Measurements from ENCODE around the gene CTTNBP2. TPM values are rescaled to one million over a fixed set of nuclear protein-coding genes. Genes with fewer than 3 reads are reported as not detected.

CTTNBP2 gene
- polyA plus RNA-seq, 1 donor from 2014 or later, result 53.5 TPM

GRCh38 chr7:117874191-117874700 is 1.0 kb upstream of the CTTNBP2 start:
- peak overlapping the region; percentile 57 for H3K4me2 ChIP-seq (ENCODE audit: low read length)
- peak overlapping the region; percentile 92 for H3K9ac ChIP-seq (ENCODE audit: low read length)

DNA sequence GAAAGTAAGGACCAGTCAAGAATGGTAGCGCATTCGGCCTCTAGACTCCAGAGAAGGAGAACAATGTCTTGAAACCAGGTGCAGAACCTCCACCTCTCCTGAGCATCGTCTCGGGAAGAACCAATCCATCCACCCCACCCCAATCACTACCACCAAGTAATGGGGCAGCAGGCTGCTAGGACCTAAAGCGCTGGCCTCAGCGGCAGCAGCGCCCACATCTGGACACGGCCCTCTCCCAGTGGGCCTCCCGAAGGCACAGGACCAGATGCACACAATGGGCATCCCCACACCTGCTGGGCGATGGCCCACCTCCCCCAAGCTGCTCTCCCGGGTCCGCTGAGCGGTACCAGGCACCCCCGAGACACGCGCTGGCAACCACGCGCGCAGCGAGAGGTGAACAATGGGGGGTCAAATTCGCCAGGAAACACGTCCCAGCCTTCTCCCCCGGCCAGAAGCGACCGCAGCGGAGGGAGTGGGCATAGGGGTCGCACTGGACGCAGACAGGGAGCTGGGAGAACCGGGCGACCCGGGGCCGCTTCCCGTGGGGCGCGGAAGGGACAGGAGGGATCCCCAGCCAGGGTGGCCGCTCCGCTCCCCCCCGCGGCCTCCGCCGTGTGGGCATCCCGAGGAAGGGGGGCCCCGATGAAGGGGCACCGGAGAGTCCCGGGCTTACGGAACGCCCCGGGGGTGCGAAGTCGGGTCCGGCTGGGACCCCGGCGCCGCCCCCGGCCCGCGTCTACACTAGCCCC is 506 bp downstream of the CTTNBP2 start:
- Histone ChIP-seq H3F3A (ENCODE audit: insufficient read depth, low read length, poor library complexity, severe bottlenecking) (no peaks in the 10 kb centered on the region), H3K27me3 (ENCODE audit: insufficient read depth, low read depth, low read length) (no peaks in the 10 kb centered on the region), H3K9me2 (ENCODE audit: insufficient read depth, low read length) (no peaks in the 10 kb centered on the region), H3K4me3 (ENCODE audit: low read length) (peak overlapping the region; percentile 83), H3K4me2 (ENCODE audit: low read length) (peak overlapping the region; percentile 56), H3K27ac (ENCODE audit: low read length) (peak overlapping the region; percentile 82), H2AFZ (ENCODE audit: low read depth, low read length) (peak overlapping the region; percentile 48), H3K9ac (ENCODE audit: low read length) (peak overlapping the region; percentile 92), H3K79me2 (replicated peaks; ENCODE audit: insufficient read depth, low read length) (peaks cover 36% of the 10 kb centered on the region), H4K20me1 (ENCODE audit: insufficient read depth) (no peaks in the 10 kb centered on the region), H3K9me3 (ENCODE audit: low read length) (no peaks in the 10 kb centered on the region), H3K36me3 (ENCODE audit: insufficient read depth, low read length) (no peaks in the 10 kb centered on the region)
- no peak for TF ChIP-seq EP300 (conservative IDR thresholded peaks at IDR 0.05; ENCODE audit: poor library complexity, severe bottlenecking)
- TF ChIP-seq, protein P1, sequence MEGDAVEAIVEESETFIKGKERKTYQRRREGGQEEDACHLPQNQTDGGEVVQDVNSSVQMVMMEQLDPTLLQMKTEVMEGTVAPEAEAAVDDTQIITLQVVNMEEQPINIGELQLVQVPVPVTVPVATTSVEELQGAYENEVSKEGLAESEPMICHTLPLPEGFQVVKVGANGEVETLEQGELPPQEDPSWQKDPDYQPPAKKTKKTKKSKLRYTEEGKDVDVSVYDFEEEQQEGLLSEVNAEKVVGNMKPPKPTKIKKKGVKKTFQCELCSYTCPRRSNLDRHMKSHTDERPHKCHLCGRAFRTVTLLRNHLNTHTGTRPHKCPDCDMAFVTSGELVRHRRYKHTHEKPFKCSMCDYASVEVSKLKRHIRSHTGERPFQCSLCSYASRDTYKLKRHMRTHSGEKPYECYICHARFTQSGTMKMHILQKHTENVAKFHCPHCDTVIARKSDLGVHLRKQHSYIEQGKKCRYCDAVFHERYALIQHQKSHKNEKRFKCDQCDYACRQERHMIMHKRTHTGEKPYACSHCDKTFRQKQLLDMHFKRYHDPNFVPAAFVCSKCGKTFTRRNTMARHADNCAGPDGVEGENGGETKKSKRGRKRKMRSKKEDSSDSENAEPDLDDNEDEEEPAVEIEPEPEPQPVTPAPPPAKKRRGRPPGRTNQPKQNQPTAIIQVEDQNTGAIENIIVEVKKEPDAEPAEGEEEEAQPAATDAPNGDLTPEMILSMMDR (IDR thresholded peaks at IDR 0.05; ENCODE audit: poor library complexity, severe bottlenecking), result peak; percentile 37
- TF ChIP-seq MXI1 (conservative IDR thresholded peaks at IDR 0.05; ENCODE audit: poor library complexity, severe bottlenecking), result peak; percentile 81
- no peak for TF ChIP-seq SMC3 (conservative IDR thresholded peaks at IDR 0.05; ENCODE audit: poor library complexity)
- TF ChIP-seq, protein P2, sequence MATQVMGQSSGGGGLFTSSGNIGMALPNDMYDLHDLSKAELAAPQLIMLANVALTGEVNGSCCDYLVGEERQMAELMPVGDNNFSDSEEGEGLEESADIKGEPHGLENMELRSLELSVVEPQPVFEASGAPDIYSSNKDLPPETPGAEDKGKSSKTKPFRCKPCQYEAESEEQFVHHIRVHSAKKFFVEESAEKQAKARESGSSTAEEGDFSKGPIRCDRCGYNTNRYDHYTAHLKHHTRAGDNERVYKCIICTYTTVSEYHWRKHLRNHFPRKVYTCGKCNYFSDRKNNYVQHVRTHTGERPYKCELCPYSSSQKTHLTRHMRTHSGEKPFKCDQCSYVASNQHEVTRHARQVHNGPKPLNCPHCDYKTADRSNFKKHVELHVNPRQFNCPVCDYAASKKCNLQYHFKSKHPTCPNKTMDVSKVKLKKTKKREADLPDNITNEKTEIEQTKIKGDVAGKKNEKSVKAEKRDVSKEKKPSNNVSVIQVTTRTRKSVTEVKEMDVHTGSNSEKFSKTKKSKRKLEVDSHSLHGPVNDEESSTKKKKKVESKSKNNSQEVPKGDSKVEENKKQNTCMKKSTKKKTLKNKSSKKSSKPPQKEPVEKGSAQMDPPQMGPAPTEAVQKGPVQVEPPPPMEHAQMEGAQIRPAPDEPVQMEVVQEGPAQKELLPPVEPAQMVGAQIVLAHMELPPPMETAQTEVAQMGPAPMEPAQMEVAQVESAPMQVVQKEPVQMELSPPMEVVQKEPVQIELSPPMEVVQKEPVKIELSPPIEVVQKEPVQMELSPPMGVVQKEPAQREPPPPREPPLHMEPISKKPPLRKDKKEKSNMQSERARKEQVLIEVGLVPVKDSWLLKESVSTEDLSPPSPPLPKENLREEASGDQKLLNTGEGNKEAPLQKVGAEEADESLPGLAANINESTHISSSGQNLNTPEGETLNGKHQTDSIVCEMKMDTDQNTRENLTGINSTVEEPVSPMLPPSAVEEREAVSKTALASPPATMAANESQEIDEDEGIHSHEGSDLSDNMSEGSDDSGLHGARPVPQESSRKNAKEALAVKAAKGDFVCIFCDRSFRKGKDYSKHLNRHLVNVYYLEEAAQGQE (IDR thresholded peaks at IDR 0.05; ENCODE audit: borderline replicate concordance), result no peak
- TF ChIP-seq POLR2AphosphoS5 (IDR thresholded peaks at IDR 0.05), result peak; percentile 33
- peak; percentile 9 for TF ChIP-seq RAD21 (conservative IDR thresholded peaks at IDR 0.05)
- TF ChIP-seq TAF1 (IDR thresholded peaks at IDR 0.05; ENCODE audit: low read depth), result peak; percentile 66
- TF ChIP-seq EZH2 (IDR thresholded peaks at IDR 0.05; ENCODE audit: borderline replicate concordance, insufficient read depth, low read length, poor library complexity, severe bottlenecking), result no peak

More at GRCh38 chr7:117874191-117874700, 1.0 kb upstream of the CTTNBP2 start:
- Histone ChIP-seq H3K79me2 (replicated peaks; ENCODE audit: insufficient read depth, low read length) (peaks cover 30% of the 10 kb centered on the region), H3K27ac (ENCODE audit: low read length) (peak overlapping the region; percentile 70), H3K36me3 (ENCODE audit: insufficient read depth, low read length) (no peaks in the 10 kb centered on the region), H2AFZ (ENCODE audit: low read depth, low read length) (peak overlapping the region; percentile 15), H3F3A (ENCODE audit: insufficient read depth, low read length, poor library complexity, severe bottlenecking) (no peaks in the 10 kb centered on the region), H3K27me3 (ENCODE audit: insufficient read depth, low read depth, low read length) (no peaks in the 10 kb centered on the region), H4K20me1 (ENCODE audit: insufficient read depth) (no peaks in the 10 kb centered on the region), H3K9me3 (ENCODE audit: low read length) (no peaks in the 10 kb centered on the region), H3K4me3 (ENCODE audit: low read length) (peak overlapping the region; percentile 83), H3K9me2 (ENCODE audit: insufficient read depth, low read length) (no peaks in the 10 kb centered on the region)
- TF ChIP-seq TAF1 (IDR thresholded peaks at IDR 0.05; ENCODE audit: low read depth), result no peak
- TF ChIP-seq, protein P1 (IDR thresholded peaks at IDR 0.05; ENCODE audit: poor library complexity, severe bottlenecking), result no peak
- TF ChIP-seq EP300 (conservative IDR thresholded peaks at IDR 0.05; ENCODE audit: poor library complexity, severe bottlenecking), result no peak
- no peak for TF ChIP-seq MXI1 (conservative IDR thresholded peaks at IDR 0.05; ENCODE audit: poor library complexity, severe bottlenecking)
- TF ChIP-seq, protein P2 (IDR thresholded peaks at IDR 0.05; ENCODE audit: borderline replicate concordance), result no peak
- no peak for TF ChIP-seq POLR2AphosphoS5 (IDR thresholded peaks at IDR 0.05)
- TF ChIP-seq EZH2 (IDR thresholded peaks at IDR 0.05; ENCODE audit: borderline replicate concordance, insufficient read depth, low read length, poor library complexity, severe bottlenecking), result no peak
